NCI-H345 (cell line): Measurements from ENCODE around the gene LYPD3.
A peak's percentile ranks its signal among the peaks of the same experiment; 100 is the strongest.
"Not testable (repeated sequence)": the region's sequence is repeated elsewhere in the genome, so short reads cannot be mapped to it uniquely, and the experiment has no call there.

ENCODE experiments used
- DNase-seq: peaks from one replicate; lab custom pipeline; 2025; lab: John Stamatoyannopoulos, UW

The LYPD3 gene

GRCh38 chr19:43465468-43466120 lies at the start of gene LYPD3:
Gene LYPD3, minus strand, starts transcription at chr19:43465608. Its CDS starts 37 bp downstream, at chr19:43465571.
- DNase-seq, result no peak

DNA sequence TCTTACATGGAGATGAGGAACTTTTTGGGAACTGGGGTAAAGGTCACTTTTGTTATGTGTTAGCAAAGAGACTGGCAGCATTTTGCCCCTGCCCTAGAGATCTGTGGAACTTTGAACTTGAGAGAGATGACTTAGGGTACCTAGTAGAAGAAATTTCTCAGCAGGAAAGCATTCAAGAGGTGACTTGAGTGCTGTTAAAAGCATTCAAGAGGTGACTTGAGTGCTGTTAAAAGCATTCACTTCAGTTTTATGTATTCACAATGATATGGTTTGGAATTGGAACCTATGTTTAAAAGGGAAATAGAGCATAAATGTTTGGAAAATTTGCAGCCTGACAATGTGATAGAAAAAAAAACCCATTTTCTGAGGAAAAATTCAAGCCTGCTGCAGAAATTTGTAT lies 47.0 kb upstream of the LYPD3 start:
- DNase-seq, result not testable (repeated sequence)

- DNase-seq, result no peak
These were observed 45.9 kb upstream of the LYPD3 start for GRCh38 chr19:43511324-43511723.

GRCh38 chr19:43510713-43511112 lies 45.3 kb upstream of the LYPD3 start:
- DNase-seq, result no peak

GRCh38 chr19:43507880-43508279 lies 42.5 kb upstream of the LYPD3 start:
- no peak for DNase-seq

GRCh38 chr19:43506629-43507028 lies 41.2 kb upstream of the LYPD3 start:
- DNase-seq, result no peak

- DNase-seq, result no peak
These were observed 40.5 kb upstream of the LYPD3 start for GRCh38 chr19:43505941-43506340.

GRCh38 chr19:43505186-43505456 lies 39.7 kb upstream of the LYPD3 start:
- DNase-seq, result no peak

- peak; percentile 51 for DNase-seq
These were observed 39.2 kb upstream of the LYPD3 start, which contains the start of gene PHLDB3 for GRCh38 chr19:43504426-43505185. Gene PHLDB3, minus strand, starts transcription at chr19:43504746. Its CDS starts 628 bp downstream, at chr19:43504118.

GRCh38 chr19:43503501-43504425 lies 38.4 kb upstream of the LYPD3 start:
- peak; percentile 91 for DNase-seq

DNA sequence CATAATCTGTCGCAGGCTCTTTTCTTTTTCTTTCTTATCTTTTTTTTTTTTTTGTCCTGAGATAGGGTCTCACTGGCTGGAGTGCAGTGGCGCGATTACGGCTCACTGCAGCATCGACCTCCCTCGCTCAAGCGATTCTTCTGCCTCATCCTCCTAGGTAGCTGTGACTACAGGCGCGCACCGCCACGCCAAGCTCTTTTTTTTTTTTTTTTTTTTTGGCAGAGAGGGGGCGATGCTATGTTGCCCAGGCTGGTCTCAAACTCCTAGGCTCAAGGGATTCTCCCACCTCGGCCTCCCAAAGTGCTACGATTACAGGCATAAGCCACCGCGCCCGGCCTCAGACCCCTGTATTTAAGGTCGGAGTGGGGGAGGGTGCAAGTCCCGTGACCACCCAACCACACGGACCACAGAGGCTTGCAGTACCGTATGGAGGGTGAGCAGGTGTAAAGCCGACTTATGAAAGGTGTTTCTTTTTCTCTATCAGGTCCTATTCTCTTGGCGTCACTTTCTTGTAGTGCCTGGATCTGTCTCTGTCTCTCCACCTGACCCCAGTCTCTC lies 37.1 kb upstream of the LYPD3 start:
- no peak for DNase-seq

DNA sequence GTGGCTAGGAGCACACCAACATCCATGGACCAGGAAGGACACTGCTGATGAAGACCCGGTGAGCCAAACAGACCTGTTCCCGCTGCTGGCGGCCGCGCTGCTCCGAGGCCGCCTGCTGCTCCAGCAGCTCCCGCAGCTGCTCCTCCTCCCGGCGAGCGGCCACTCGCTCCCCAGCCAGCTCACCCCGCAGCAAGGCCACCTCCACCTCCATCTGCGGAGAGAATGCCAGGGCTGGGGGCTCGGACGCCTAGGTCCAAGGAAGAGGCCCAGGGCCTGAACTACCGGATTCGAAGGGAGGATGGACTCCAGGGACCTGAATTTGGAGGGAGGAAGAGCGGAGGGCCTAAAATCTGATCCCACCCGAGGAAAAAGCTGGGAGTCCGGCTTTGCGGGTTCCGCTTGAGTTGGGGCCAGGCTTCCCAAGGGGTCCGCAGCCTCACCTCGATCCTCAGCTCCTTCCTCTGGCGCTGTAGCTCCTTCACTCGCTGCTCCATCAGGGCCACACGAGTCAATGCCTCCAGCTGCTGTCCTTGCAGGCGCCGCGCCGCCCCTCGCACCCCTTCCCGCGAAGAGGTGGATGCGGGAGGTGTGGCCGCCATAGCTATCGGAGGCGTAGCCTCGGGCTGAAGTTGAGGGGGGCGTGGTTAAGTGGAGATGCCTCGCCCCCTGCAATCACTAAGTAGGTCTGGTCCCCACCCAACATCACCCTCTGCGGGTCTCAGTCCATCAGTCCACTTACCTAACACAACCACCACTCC lies 36.4 kb upstream of the LYPD3 start:
- no peak for DNase-seq

DNA sequence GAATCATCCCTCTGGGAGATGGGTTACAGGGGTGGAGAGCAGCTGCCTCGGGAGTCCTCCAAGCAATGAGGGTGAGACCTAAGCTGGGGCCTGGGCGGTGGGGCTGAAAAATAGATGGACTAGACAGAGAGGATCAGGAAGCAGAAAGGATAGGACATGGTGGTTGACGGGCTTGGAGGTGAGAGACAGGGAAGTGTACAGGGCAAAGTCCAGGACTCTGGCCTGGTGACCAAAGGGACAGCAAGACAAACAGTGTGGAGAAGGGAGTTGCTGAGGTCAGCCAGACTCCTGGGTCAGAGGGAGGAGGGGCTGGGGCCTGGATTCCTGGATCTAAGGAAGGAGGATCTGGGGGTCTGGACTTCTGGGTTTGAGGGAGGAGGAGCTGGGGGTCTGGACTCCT lies 33.6 kb upstream of the LYPD3 start:
- DNase-seq, result no peak

- DNase-seq, result no peak
These were observed 32.9 kb upstream of the LYPD3 start for GRCh38 chr19:43498233-43498842.

- no peak for DNase-seq
These were observed 31.6 kb upstream of the LYPD3 start for GRCh38 chr19:43496960-43497359.

GRCh38 chr19:43495082-43495481 lies 29.7 kb upstream of the LYPD3 start:
- DNase-seq, result no peak

GRCh38 chr19:43490759-43491158 lies 25.4 kb upstream of the LYPD3 start:
- DNase-seq, result no peak

- DNase-seq, result no peak
These were observed 24.7 kb upstream of the LYPD3 start for GRCh38 chr19:43489979-43490599.

DNA sequence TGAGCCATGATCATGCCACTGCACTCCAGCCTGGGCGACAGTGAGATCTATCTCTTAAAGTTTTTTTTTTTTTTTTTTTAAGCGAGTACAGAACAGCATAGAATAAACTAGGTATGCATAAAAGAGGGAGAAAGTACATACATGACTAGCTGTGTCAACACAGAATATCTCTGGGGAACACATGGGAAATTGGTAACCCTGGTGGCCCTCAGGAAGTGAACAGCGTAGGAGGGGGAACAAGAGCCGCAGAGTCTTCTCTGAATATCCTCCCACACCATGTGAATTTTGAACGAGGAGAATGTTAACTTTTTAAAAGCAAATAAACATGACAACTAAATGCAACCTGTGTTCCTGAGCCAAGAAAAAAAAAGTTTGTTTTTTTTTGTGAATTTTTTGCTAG lies 23.9 kb upstream of the LYPD3 start:
- DNase-seq, result no peak

DNA sequence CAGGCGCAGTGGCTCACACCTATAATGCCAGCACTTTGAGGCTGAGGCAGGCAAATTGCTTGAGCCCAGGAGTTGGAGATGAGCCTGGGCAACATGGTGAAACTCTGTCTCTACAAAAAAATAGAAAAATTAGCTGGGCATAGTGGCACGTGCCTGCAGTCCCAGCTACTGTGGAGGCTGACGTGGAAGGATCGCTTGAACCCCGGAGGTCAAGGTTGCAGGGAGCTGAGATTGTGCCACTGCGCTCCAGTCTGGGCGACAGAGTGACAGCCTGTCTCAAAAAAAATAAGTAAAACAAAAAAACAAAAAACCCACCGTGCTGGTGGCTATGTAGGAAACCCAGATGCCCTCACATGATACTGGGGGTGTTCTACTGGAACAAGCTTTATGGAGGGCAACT lies 22.8 kb upstream of the LYPD3 start:
- DNase-seq, result no peak

- no peak for DNase-seq
These were observed 21.0 kb upstream of the LYPD3 start for GRCh38 chr19:43486412-43486811.
